SK-MEL-5 (cell line): ENCODE results near the gene GMPR2. TPM values are rescaled to one million over a fixed set of nuclear protein-coding genes. Genes with fewer than 3 reads are reported as not detected.
"Not testable (repeated sequence)": the region's sequence is repeated elsewhere in the genome, so short reads cannot be mapped to it uniquely, and the experiment has no call there.

Source experiments
- DNase-seq: peaks from one replicate; pipeline ENCODE4 v3.0.0-alpha.2; 2016; ENCODE audit warnings: low read depth, low spot score
- in situ Hi-C: cut with HindIII; loops from 2 replicates; pipeline ENCODE4 v1.10.0; 2016; ENCODE audit warnings: low sequenced_read_pairs, high pct_unique_total_duplicates, low pct_unique_long_range_greater_than_20kb
- total RNA-seq: library from RNA; depleted of rRNA; stranded (reverse); fragments of >200 nt; shearing (Covaris generic); gene quantifications from 2 replicates; pipeline ENCODE4 v1.2.3, GENCODE V29; 2014

Gene GMPR2
- total RNA-seq, 1 experiment from 2014 or later = 56.3 TPM

DNA sequence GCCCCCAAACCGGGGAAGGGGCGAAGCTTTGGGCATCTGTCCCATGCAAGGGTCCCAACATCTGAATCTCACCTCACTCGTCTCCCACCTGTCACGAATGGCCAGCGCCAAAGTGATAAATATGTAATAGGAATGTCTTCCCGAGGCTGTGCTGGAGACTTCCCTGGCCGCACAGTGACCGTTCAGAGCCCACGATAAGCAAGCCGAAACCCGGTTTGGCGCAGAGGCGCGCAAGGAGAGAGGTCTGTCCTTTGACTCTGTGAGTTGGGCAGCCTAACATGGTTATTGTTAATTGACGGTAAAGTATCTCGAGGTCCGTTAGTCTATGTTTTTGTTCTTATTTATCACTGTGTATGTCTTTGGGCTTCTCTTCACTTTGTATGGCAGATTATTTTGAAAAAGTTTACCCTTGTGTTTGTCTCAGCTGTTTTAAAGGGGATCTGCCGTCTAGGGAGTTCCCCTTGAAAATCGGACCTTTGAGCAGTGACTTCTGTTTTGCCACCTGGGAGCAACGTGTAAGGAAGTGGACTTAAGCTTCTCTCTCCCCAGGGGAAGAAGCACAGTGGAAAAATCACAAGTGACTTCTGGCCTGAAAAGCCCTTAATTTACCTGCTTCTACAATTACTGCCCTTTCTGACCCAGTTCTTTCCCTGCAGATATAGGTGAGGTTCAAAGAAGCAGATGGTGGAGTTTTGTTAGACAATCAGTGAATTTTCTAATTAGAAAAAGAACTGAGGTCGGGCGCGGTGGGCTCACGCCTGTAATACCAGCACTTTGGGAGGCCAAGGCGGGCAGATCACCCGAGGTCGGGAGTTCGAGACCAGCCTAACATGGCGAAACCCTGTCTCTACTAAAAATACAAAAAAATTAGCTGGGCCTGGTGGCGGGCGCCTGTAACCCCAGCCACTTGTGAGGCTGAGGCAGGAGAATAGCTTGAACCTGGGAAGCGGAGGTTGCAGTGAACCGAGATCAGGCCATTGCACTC, 36.4 kb upstream of the GMPR2 start:
- no peak for DNase-seq

DNA sequence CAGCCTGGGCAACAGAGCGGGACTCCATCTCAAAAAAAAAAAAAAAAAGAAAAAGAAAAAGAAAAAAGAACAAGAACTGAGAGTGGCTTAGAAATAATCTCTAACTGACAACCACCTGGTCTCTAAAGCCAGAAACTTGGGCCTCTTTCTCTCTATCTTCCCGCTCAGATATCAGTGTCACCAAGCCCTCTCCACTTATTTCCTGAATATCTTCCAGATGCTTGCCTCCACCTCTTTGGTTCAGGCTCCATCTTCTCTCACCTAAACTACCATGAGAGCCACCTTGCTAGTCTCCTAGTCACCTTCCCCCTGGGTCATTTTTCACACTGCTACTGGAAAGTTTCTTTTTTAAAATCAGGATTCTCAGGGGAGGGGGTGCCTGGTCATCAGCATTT, 35.7 kb upstream of the GMPR2 start:
- in situ Hi-C loops = no loop called here
- no peak for DNase-seq

More for the DNA sequence above, 36.4 kb upstream of the GMPR2 start:
- in situ Hi-C loops = no loop called here

GRCh38 chr14:24198814-24199524, 33.8 kb upstream of the GMPR2 start:
- in situ Hi-C loops = no loop called here

GRCh38 chr14:24202538-24202937, 30.2 kb upstream of the GMPR2 start:
- DNase-seq, in situ Hi-C loops: not testable (repeated sequence)

More at GRCh38 chr14:24198814-24199524, 33.8 kb upstream of the GMPR2 start:
- DNase-seq = no peak

DNA sequence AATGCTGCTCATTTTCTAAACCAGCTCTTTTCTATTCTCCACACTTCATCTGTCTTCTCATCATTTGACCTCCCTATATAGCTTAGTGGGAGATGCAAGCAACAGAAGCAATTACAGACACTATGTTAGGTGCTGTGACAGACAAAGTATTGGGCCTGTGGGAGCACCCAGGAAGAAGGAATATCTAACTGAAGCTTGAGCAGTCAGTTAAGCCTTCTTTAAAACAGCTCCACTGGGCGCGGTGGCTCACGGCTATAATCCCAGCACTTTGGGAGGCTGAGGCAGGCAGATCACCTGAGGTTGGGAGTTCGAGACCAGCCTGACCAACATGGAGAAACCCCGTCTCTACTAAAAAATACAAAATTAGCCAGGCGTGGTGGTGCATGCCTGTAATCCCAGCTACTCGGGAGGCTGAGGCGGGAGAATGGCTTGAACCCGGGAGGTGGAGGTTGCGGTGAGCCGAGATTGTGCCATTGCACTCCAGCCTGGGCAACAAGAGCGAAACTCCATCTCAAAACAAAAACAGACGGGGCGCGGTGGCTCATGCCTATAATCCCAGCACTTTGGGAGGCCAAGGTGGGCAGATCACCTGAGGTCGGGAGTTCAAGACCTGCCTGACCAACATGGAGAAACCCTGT, 29.4 kb upstream of the GMPR2 start:
- in situ Hi-C loops, DNase-seq: not testable (repeated sequence)

GRCh38 chr14:24204163-24205146, 28.3 kb upstream of the GMPR2 start:
- in situ Hi-C loops = no loop called here

DNA sequence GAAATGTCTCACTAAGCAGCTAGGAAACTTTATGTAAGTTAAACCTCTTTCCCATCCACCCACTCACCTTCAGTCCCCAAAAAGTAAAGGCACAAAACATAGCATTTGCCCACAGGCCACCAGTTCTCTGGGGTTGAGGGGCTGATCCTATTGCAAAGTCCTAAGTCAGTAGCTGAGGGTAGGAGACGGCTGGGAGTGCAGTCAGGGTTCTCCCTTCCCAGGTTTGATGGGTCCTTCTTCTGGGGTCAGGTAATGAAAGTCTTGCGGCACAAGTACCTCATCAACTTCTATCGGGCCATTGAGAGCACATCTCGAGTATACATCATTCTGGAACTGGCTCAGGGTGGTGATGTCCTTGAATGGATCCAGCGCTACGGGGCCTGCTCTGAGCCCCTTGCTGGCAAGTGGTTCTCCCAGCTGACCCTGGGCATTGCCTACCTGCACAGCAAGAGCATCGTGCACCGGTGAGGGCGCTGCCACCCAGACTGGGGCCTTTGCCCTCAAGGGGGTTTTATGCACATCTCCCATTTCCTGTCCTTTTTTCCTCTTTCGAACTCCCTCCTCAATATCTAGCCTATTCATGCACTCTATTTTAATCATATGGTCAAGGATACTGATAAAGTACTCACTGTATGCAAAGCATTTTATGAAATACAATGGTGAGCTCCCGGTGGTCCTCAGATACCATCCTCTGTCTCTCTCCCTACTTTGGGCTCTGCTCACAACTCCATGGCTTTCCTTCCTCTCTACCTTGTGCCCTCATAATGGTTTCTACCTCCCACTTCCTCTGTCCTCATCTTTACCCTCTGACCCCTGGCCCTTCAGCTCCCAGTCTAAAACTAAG, 26.2 kb upstream of the GMPR2 start:
- no peak for DNase-seq
- in situ Hi-C loops = no loop called here

More at GRCh38 chr14:24204163-24205146, 28.3 kb upstream of the GMPR2 start:
- no peak for DNase-seq

DNA sequence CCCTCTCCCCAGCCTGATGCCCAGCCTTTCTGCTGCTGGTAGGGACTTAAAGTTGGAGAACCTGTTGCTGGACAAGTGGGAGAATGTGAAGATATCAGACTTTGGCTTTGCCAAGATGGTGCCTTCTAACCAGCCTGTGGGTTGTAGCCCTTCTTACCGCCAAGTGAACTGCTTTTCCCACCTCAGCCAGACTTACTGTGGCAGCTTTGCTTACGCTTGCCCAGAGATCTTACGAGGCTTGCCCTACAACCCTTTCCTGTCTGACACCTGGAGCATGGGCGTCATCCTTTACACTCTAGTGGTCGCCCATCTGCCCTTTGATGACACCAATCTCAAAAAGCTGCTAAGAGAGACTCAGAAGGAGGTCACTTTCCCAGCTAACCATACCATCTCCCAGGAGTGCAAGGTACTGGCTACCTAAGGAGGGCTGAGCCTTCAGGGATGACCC, 25.6 kb upstream of the GMPR2 start:
- no peak for DNase-seq
- in situ Hi-C loops = no loop called here

- no peak for DNase-seq
- in situ Hi-C loops = no loop called here
Measured at GRCh38 chr14:24207625-24208024, 25.1 kb upstream of the GMPR2 start.

- in situ Hi-C loops = no loop called here
- no peak for DNase-seq
Measured at GRCh38 chr14:24211311-24211710, 21.4 kb upstream of the GMPR2 start.

DNA sequence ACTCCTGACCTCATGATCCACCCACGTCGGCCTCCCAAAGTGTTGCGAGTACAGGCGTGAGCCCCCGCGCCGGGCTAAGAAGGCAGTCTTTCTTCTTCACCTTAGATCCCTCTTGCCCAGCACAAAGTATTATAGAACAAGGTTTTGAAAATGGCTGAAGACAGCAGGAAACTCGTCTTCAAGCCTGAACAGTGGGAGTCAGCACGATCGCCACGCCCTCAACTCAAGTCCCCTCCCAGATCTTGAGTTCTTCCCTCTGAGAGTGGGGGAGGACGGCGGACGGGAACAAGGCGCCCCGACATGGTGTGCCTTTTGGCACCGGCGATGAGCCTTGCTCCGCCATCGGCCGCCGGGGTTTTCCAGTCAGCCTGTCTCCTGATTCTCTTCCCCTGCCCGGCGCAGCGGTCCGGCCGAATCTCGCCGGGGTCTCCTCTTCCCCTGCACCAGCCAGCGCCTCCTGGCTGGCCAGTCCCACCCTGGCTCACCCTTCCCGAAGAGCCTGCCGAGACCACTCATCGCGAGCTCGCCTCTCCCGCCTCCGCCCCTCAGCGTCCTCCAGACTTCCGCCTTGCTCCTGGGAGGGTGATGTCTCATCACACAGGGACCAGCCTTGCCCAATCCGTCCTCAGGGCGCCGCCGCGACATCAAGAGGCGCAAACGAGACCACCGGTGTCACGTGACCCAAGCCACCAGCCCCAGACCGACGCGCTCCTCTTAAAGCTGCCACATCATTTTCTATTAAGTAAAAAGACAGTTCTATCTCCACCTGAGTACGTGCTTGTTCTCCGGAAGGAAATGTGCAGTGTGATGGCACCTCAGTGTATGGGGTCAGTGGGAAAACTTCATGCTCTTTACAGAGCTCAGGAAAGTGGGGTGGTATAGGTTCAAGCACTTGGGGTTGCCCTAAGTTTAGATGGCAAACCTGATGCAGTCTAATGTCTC, 19.5 kb upstream of the GMPR2 start, which contains the start of gene CHMP4A:
Gene CHMP4A (minus strand): TSS at position 565 of the 942 bp plus-strand sequence. CDS start 49 bp downstream, at position 516.
- peak; percentile 98 for DNase-seq
- in situ Hi-C loops = no loop called here

- DNase-seq = no peak
- in situ Hi-C loops = no loop called here
Measured at GRCh38 chr14:24213866-24214662, 18.7 kb upstream of the GMPR2 start.

DNA sequence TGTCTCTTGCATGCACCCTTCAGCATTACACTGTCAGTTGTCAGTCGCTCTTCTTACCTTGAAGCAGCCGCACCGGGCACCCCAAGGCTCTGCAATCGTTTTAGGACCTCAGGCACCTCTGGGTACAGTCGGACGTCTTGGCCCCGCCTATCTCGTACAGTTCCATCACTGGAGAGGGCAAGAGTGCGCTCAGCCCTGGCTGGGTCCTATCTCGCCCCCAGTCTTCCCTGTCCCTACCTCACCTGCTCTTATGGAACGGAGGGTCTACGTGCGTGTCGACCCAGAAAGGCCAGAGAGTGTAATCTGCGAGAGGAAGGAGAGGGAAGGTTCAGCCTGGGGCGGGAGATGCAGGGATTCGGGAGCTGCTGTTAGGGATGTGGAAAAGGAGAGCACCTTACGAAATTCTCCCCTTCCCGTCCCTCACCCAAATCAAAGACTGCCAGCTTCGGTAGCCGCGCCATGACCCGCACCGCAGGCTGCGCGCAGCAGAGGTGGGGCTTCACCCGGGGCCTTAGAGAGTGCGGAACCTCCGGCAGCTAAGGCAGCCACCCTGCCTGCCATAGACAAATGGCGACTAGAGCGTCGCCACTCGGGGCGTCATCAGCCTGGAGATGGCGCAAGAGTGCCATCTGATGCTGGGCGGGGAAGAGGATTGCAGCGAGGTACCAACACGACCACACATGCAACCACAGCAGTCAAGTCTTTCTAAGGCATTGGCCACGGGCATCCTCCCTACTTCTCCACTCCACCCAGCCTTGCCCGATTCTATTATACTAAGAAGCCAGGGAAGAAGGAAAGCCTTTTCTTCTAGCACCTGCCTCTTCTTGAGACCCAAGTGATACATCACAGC, 17.0 kb upstream of the GMPR2 start, which contains the start of gene MDP1:
Gene MDP1 (minus strand): TSS at position 572 of the 850 bp plus-strand sequence. CDS start 111 bp downstream, at position 461.
- in situ Hi-C loops = no loop called here
- DNase-seq = peak; percentile 86
